CD4-positive, alpha-beta T cell treated with Interleukin-4 for 1 hour (primary cell): Measurements from ENCODE around the gene MEIS1.

Experiments
- DNase-seq, 2 donors: peaks; one replicate each; pipeline ENCODE4 v3.0.0-alpha.2; 2020 to 2022

Gene MEIS1

GRCh38 chr2:66539452-66539851, 104.5 kb downstream of the MEIS1 start:
- DNase-seq, result no peak

DNA sequence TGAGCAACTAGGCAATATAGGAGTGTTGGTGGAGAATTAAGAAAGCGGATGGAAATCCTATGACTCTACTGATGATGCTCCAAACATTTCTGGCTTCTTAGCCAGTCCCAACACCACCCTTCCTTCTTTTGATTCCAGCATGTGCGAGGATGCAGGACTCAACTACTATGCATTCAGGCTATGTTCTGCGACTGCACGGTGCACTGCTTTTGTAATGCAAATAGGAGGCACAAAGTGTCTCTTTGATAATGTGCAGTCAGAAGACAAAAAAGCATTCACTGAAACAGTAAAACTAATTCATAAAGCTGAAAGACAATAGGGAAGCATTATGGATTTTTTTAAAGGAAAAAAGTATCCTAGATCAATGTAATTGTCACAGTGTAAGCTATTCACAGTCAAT, 106.7 kb downstream of the MEIS1 start:
- DNase-seq, result no peak

DNA sequence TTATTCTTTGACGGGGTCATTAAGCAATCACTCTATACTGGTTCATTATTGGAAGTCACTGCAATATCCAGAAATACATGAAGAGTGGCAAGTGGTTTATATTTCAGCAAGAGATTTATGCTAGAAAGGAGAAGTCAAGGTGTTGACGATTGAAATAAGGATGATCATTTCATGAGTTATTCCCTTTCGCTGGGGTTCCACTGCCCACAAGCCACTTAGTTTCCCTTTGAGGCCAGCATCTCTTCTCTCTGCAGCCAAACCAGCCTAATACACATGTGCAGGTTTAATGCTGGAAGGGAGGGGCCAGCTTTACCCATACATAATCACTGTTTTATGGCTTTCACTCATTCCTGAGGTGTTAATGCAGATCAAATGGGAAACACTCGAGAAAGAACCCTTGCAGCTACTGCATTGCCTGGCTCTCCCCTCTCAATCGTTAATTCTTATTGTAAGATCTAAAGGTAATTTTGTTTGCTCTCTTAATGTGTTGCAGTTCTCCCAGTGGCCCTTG, 108.4 kb downstream of the MEIS1 start:
- DNase-seq, result no peak

- no peak for DNase-seq
These were observed 109.3 kb downstream of the MEIS1 start for GRCh38 chr2:66544258-66544657.

GRCh38 chr2:66545258-66545657, 110.3 kb downstream of the MEIS1 start:
- no peak for DNase-seq

GRCh38 chr2:66547118-66547517, 112.2 kb downstream of the MEIS1 start:
- no peak for DNase-seq

DNA sequence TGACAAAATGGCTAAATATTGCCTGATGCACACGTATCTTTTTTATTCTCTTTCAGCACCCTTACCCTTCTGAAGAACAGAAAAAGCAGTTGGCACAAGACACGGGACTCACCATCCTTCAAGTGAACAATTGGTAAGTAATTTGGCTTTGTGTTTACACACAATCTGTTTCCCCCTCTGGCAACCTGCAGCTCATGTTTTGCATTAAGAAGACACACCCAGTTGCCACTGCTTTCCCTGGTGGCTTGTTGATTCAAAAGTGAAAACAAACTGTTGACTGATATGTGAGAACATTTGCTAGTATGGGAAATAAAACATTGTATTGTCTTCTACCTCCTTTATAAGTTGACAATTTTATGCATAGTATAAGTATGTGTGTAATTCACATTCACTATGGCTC, 113.0 kb downstream of the MEIS1 start:
- DNase-seq, result no peak

DNA sequence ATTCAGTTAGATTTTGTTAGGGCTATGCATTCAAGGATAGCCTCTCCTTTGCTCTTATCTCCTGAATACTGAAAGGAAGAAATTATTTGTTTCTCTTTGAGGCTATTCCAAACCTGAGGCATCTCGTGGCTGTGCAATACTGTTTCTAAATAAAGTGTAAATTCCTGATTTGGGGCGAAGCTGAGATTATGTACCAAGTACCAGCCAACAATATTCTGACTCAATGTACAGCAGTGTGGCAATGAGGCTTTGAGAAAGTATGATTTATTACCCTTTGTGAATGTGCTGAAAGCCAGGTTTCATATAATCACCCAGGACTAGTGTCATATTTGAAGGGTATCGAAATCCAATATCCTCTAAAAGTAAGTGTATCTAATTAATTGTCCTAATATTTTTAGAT, 113.5 kb downstream of the MEIS1 start:
- DNase-seq, result no peak

DNA sequence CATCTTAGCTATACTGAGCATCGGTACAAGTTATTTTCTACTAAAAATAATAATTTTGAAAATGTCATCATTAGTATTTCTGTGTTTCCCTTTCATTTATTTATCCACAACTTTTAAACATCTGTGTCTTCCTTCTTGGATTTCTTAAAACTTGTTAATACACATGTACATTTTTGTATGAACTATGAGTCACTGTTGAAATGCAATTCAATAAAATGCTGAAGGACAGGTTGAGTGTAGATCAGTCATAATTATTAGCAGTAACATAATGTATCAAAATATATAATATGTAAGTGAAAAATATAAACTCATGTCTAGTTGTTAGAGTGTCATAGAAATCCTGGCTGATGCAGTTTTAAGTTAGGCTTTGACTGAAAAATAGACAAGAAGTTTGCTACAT, 115.9 kb downstream of the MEIS1 start:
- no peak for DNase-seq

DNA sequence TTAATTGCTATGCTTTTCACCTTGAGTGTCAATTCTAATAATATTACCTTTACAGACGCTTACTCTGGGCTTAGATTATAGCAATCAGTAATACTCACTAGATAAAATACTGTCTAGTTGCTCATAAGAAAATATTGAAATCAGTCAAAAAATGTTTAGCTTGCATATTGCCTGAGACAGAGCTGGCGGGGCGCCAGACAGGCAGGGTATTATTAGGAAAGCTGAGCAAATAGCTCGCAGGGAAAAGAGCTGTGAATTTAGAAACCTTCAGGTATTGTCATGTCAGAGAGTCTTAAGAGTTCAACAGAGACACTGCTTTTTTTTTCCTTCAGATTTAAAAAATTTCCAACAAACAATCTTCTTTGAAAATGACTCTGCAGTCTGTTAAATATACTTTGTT, 118.4 kb downstream of the MEIS1 start:
- no peak for DNase-seq

DNA sequence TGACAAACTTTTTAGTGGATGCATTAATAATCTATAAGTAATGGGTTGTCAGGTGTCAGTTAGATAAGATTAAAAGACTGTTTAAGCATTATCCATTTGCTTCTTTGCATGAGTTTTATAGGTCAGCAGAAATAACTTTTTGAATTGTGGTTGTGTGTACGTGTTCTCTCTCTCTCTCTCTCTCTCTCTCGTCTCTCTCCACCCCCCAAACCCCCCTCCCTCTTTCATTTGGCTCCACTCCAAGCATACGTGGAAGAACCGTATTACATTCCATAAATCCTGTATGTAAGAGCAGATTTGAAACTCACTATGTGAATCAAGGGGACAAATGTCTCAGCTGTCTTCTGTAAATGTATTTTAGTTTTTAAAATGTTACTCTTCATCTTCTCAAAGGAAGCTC, 120.2 kb downstream of the MEIS1 start:
- no peak for DNase-seq

GRCh38 chr2:66555501-66556324, 120.8 kb downstream of the MEIS1 start:
- no peak for DNase-seq

DNA sequence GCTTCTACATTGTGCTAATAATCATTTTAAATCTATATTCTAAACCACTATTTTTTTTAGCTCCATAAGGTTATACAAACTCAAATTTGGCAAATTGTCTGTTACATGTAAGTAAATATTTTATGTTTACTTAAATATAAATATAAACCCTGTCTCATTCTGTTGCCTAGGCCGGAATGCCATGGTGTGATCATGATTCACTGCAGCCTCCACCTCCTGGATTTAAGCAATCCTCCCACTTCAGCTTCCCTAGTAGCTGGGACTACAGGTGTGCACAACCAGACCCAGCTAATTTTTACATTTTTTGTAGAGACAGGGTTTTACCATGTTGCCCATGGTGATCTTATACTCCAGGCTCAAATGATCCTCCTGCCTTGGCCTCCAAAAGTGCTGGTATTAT, 124.7 kb downstream of the MEIS1 start:
- no peak for DNase-seq

GRCh38 chr2:66560683-66561082, 125.8 kb downstream of the MEIS1 start:
- no peak for DNase-seq

GRCh38 chr2:66561645-66562303, 126.8 kb downstream of the MEIS1 start:
- DNase-seq, result no peak

DNA sequence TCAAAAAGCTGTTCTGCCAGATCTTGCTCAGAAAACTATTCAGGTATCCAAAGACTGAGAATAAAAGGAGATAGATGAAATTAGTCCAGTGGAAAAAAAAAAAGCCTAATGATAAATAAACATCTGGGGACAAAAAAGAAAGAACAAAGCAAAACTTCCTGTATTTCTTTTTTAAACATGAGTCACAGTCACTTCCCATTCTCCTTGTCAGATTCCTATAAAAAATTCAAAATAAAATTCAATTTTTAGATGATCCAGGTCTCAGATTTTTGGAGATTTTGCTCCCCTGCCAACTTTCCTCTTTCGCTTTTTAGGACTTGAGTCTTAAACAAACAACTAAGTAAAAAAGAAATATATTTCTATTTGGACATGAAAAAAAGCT, 127.4 kb downstream of the MEIS1 start:
- DNase-seq, result no peak

DNA sequence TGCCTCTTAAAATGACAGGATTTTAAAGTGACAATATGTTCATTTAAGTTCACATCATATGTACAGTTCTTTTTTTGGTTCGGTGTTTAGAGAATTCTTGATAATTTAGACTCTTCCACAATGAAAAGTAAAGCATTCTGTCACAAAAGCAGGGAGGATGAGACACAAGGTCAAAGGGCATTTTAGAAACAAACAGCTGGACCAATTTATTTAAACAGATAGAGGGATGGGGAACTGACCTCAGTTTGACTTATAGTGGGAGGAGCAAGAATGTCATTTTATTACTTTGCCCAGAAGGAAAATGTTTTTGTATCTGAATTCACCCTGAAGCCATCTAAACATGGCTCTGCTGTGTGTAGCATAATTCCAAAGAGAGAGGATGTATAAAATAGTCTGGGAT, 128.5 kb downstream of the MEIS1 start:
- DNase-seq, result no peak

GRCh38 chr2:66565291-66565690, 130.4 kb downstream of the MEIS1 start:
- no peak for DNase-seq

GRCh38 chr2:66566726-66567399, 131.9 kb downstream of the MEIS1 start:
- DNase-seq, result no peak

GRCh38 chr2:66567729-66568128, 132.8 kb downstream of the MEIS1 start:
- DNase-seq, result no peak

DNA sequence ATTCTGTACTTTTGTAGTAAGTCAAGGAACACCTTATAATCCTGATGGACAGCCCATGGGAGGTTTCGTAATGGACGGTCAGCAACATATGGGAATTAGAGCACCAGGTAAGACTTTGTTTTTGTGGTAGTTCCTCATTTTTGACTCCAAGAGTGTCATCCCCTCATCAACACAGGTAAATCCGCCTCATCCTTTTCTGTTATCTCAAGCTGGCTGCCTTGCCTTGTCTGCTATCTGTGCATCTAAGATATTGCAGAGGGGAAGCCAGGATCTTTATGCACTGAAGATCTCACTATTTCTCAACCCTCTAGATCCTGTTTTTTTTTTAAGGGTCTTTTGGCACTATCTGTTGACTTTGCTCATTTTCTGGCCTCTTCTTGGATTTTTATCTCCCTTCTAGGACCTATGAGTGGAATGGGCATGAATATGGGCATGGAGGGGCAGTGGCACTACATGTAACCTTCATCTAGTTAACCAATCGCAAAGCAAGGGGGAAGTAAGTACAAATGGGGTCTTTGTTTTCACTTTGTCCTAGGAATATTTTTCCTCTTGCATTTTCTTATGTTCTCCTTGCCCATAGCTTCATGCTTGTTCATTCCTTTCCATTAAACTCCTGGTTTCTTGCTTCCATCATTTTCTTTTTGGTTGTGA, 133.8 kb downstream of the MEIS1 start:
- DNase-seq, result no peak

DNA sequence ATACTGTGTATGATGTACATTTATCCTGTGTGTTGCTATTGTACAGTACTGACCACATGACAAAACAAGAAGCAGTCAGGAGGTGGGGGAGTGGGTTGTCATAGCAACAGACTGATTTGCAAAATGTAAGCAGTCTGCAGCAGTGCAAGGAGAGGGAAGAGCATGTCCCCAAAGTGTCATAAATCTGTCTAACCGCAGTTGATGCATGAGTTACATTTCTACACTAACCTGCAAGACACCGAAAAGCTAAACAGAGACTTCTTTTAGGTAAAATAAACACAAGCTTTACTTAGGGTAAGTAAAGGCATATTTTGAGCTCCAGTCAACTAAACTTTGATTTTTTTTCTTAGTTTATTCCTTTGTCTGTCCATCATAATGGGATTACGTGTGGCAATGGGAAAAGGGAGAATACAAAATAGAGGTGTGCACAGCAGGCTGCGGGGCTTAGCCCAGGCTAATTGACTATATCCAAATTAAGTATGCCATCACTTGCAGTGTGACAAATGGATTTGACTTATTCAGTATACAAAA, 134.5 kb downstream of the MEIS1 start:
- DNase-seq, result no peak

DNA sequence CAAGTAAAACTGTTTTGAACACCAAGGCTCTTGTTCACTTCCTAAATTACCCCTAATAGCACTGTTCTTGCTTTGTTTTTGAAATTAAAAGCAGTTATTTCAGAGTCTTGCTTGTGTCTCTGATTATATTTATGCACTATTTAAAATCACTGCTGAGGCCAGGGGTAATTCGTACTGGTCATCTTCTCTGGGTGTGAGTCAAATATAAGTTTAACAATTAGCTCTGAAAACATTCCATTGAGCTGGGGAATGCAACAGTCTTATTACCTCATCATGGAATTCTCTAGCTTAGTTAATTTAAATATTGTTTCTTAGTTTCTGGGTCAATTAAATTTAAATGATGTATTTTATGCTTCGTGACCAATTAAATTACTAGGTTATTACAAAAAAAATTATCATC, 135.0 kb downstream of the MEIS1 start:
- no peak for DNase-seq
